NT2/D1 (cell line): ENCODE data around the gene ELP2.

Source experiments
- DNase-seq: peaks from one replicate; pipeline ENCODE4 v3.0.0-alpha.2; 2011; ENCODE audit warnings: low read depth, low spot score
- H3K27me3 ChIP-seq: 2 replicates; pipeline ENCODE4 v1.6.0; 2011; ENCODE audit warnings: mild to moderate bottlenecking; ENCODE audit not compliant: insufficient read length, insufficient read depth
- H3K36me3 ChIP-seq: 2 replicates; pipeline ENCODE4 v1.6.1; 2011; ENCODE audit warnings: mild to moderate bottlenecking, low read length, mixed read lengths; ENCODE audit not compliant: insufficient read depth, insufficient read length
- H3K4me1 ChIP-seq: 2 replicates; pipeline ENCODE4 v1.5.1; 2011; ENCODE audit not compliant: insufficient read depth, insufficient read length
- H3K4me3 ChIP-seq: 2 replicates; pipeline ENCODE4 v1.5.1; 2011; ENCODE audit warnings: low read depth; ENCODE audit not compliant: insufficient read length
- H3K9ac ChIP-seq: 2 replicates; pipeline ENCODE4 v1.6.0; 2011; ENCODE audit warnings: low read depth; ENCODE audit not compliant: insufficient read length
- H3K9me3 ChIP-seq: 2 replicates; pipeline ENCODE4 v1.5.1; 2011; ENCODE audit warnings: mild to moderate bottlenecking, low read length; ENCODE audit not compliant: insufficient read depth
- SUZ12 ChIP-seq: IDR thresholded peaks from 2 replicates; pipeline ENCODE4 v1.6.1; 2011; ENCODE audit not compliant: insufficient read length, insufficient read depth; ENCODE audit errors: extremely low read depth
- YY1 ChIP-seq: IDR thresholded peaks from 2 replicates; pipeline ENCODE4 v1.6.1; 2011; ENCODE audit not compliant: insufficient read length, insufficient read depth
- ZNF274 ChIP-seq: IDR thresholded peaks from 2 replicates; pipeline ENCODE4 v1.6.1; 2011; ENCODE audit warnings: mild to moderate bottlenecking, low read depth, low read length

ELP2 gene

GRCh38 chr18:36179562-36180355, 50.1 kb downstream of the ELP2 start:
- H3K4me3 ChIP-seq = no peak overlapping the region
- peaks cover 27% of the 10 kb centered on the region for H3K36me3 ChIP-seq
- no peaks in the 10 kb centered on the region for H3K27me3 ChIP-seq
- DNase-seq = no peak
- no peaks in the 10 kb centered on the region for H3K9me3 ChIP-seq
- no peak overlapping the region for H3K9ac ChIP-seq
- peaks cover 5% of the 10 kb centered on the region for H3K4me1 ChIP-seq
- TF ChIP-seq SUZ12 (no peak), ZNF274 (no peak)

- no peak overlapping the region for H3K9ac ChIP-seq
- TF ChIP-seq SUZ12 (no peak), YY1 (no peak), ZNF274 (no peak)
- H3K4me1 ChIP-seq = peaks cover 6% of the 10 kb centered on the region
- H3K4me3 ChIP-seq = no peak overlapping the region
- DNase-seq = no peak
- H3K9me3 ChIP-seq = no peaks in the 10 kb centered on the region
- peaks cover 12% of the 10 kb centered on the region for H3K36me3 ChIP-seq
- peaks cover 14% of the 10 kb centered on the region for H3K27me3 ChIP-seq
Observed at GRCh38 chr18:36181441-36181840, 51.7 kb downstream of the ELP2 start.

GRCh38 chr18:36181898-36182506, 52.3 kb downstream of the ELP2 start:
- TF ChIP-seq SUZ12 (no peak), ZNF274 (no peak), YY1 (no peak)
- Histone ChIP-seq H3K4me3 (no peak overlapping the region), H3K36me3 (peaks cover 10% of the 10 kb centered on the region), H3K9ac (no peak overlapping the region), H3K9me3 (no peaks in the 10 kb centered on the region), H3K27me3 (peaks cover 20% of the 10 kb centered on the region), H3K4me1 (peaks cover 6% of the 10 kb centered on the region)
- no peak for DNase-seq

- peaks cover 30% of the 10 kb centered on the region for H3K27me3 ChIP-seq
- DNase-seq = no peak
- H3K4me1 ChIP-seq = peaks cover 6% of the 10 kb centered on the region
- no peak overlapping the region for H3K9ac ChIP-seq
- TF ChIP-seq YY1 = no peak
- no peak for TF ChIP-seq SUZ12
- no peak for TF ChIP-seq ZNF274
- H3K9me3 ChIP-seq = no peaks in the 10 kb centered on the region
- H3K4me3 ChIP-seq = no peak overlapping the region
- H3K36me3 ChIP-seq = peaks cover 5% of the 10 kb centered on the region
Observed at GRCh38 chr18:36183033-36183432, 53.3 kb downstream of the ELP2 start.

- H3K9ac ChIP-seq = no peak overlapping the region
- no peaks in the 10 kb centered on the region for H3K9me3 ChIP-seq
- TF ChIP-seq SUZ12 (no peak), YY1 (no peak), ZNF274 (no peak)
- no peak overlapping the region for H3K4me3 ChIP-seq
- no peaks in the 10 kb centered on the region for H3K36me3 ChIP-seq
- DNase-seq = no peak
- peaks cover 6% of the 10 kb centered on the region for H3K4me1 ChIP-seq
- peaks cover 36% of the 10 kb centered on the region for H3K27me3 ChIP-seq
Observed at GRCh38 chr18:36183987-36184386, 54.3 kb downstream of the ELP2 start.

GRCh38 chr18:36185157-36185556, 55.5 kb downstream of the ELP2 start:
- TF ChIP-seq ZNF274 (no peak), SUZ12 (no peak)
- no peaks in the 10 kb centered on the region for H3K9me3 ChIP-seq
- DNase-seq = no peak
- no peak overlapping the region for H3K9ac ChIP-seq
- peaks cover 6% of the 10 kb centered on the region for H3K4me1 ChIP-seq
- H3K36me3 ChIP-seq = no peaks in the 10 kb centered on the region
- H3K4me3 ChIP-seq = no peak overlapping the region
- H3K27me3 ChIP-seq = peaks cover 36% of the 10 kb centered on the region

- peaks cover 36% of the 10 kb centered on the region for H3K27me3 ChIP-seq
- H3K36me3 ChIP-seq = no peaks in the 10 kb centered on the region
- H3K4me1 ChIP-seq = peaks cover 6% of the 10 kb centered on the region
- no peaks in the 10 kb centered on the region for H3K9me3 ChIP-seq
- no peak for TF ChIP-seq SUZ12
- no peak for TF ChIP-seq YY1
- TF ChIP-seq ZNF274 = no peak
- no peak overlapping the region for H3K9ac ChIP-seq
- H3K4me3 ChIP-seq = no peak overlapping the region
- no peak for DNase-seq
Observed at GRCh38 chr18:36185901-36186460, 56.3 kb downstream of the ELP2 start.
